RWPE2 (cell line): Measurements from ENCODE around the gene CBLC.
A peak's percentile ranks its signal among the peaks of the same experiment; 100 is the strongest.
"Not testable (repeated sequence)": the region's sequence is repeated elsewhere in the genome, so short reads cannot be mapped to it uniquely, and the experiment has no call there.

Experiments used
- ATAC-seq: fragments of 200-7000 bp; cut with Tn5 transposase; 3 replicates; pipeline ENCODE4 v1.9.1; 2021; ENCODE audit warnings: low read depth
- DNase-seq: peaks from one replicate; pipeline ENCODE4 v3.0.0-alpha.2; 2020; ENCODE audit warnings: low spot score
- H3K27ac ChIP-seq: fragments of 450-650 bp; 2 replicates; pipeline ENCODE4 v1.5.1; 2017; ENCODE audit warnings: mild to moderate bottlenecking; ENCODE audit not compliant: poor library complexity, severe bottlenecking
- H3K27me3 ChIP-seq: fragments of 250-450 bp; sonication (Bioruptor Pico); 2 replicates; pipeline ENCODE4 v1.5.1; 2021; ENCODE audit warnings: mild to moderate bottlenecking, moderate library complexity; ENCODE audit not compliant: insufficient read depth, poor library complexity, severe bottlenecking
- H3K36me3 ChIP-seq: fragments of 250-450 bp; sonication (Bioruptor Pico); 2 replicates; pipeline ENCODE4 v1.5.1; 2020; ENCODE audit warnings: low read depth, mild to moderate bottlenecking, moderate library complexity
- H3K4me1 ChIP-seq: fragments of 250-450 bp; sonication (Bioruptor Pico); 2 replicates; pipeline ENCODE4 v1.5.1; 2021; ENCODE audit warnings: mild to moderate bottlenecking, moderate library complexity; ENCODE audit not compliant: insufficient read depth, poor library complexity, severe bottlenecking
- H3K4me3 ChIP-seq: fragments of 250-450 bp; sonication (Bioruptor Pico); 2 replicates; pipeline ENCODE4 v1.5.1; 2021; ENCODE audit warnings: mild to moderate bottlenecking, moderate library complexity; ENCODE audit not compliant: severe bottlenecking
- H3K9me3 ChIP-seq: fragments of 250-450 bp; sonication (Bioruptor Pico); 2 replicates; pipeline ENCODE4 v1.5.1; 2021; ENCODE audit warnings: mild to moderate bottlenecking, moderate library complexity; ENCODE audit not compliant: severe bottlenecking
- CTCF ChIP-seq: fragments of 450-650 bp; IDR thresholded peaks from one replicate; pipeline ENCODE4 v1.5.1; 2017; ENCODE audit warnings: mild to moderate bottlenecking, moderate library complexity; ENCODE audit not compliant: poor library complexity, severe bottlenecking

Gene CBLC

GRCh38 chr19:44779150-44779549 lies 1.5 kb downstream of the CBLC start:
- peak overlapping the region; percentile 33 for H3K27ac ChIP-seq
- peaks cover 26% of the 10 kb centered on the region for H3K4me1 ChIP-seq
- no peaks in the 10 kb centered on the region for H3K9me3 ChIP-seq
- ATAC-seq (no peak), DNase-seq (no peak)
- TF ChIP-seq CTCF = no peak
- no peak overlapping the region for H3K4me3 ChIP-seq
- no peaks in the 10 kb centered on the region for H3K27me3 ChIP-seq
- peaks cover 22% of the 10 kb centered on the region for H3K36me3 ChIP-seq

- H3K36me3 ChIP-seq = peaks cover 47% of the 10 kb centered on the region
- H3K27ac ChIP-seq, H3K9me3 ChIP-seq, H3K4me1 ChIP-seq, DNase-seq, H3K27me3 ChIP-seq, ATAC-seq, H3K4me3 ChIP-seq: not testable (repeated sequence)
Observed at GRCh38 chr19:44781694-44782093, 4.0 kb downstream of the CBLC start.

GRCh38 chr19:44782729-44783128 lies 5.0 kb downstream of the CBLC start:
- no peak overlapping the region for H3K4me3 ChIP-seq
- peaks cover 58% of the 10 kb centered on the region for H3K36me3 ChIP-seq
- peak overlapping the region; percentile 10 for H3K27ac ChIP-seq
- no peak for ATAC-seq
- DNase-seq = no peak
- no peaks in the 10 kb centered on the region for H3K4me1 ChIP-seq
- no peak for TF ChIP-seq CTCF
- no peaks in the 10 kb centered on the region for H3K9me3 ChIP-seq
- H3K27me3 ChIP-seq = no peaks in the 10 kb centered on the region

- DNase-seq = no peak
- Histone ChIP-seq H3K4me3 (no peak overlapping the region), H3K27me3 (no peaks in the 10 kb centered on the region), H3K27ac (no peak overlapping the region), H3K9me3 (no peaks in the 10 kb centered on the region), H3K36me3 (peaks cover 66% of the 10 kb centered on the region), H3K4me1 (no peaks in the 10 kb centered on the region)
- no peak for TF ChIP-seq CTCF
- ATAC-seq = no peak
Observed at GRCh38 chr19:44783545-44783944, 5.9 kb downstream of the CBLC start.

DNA sequence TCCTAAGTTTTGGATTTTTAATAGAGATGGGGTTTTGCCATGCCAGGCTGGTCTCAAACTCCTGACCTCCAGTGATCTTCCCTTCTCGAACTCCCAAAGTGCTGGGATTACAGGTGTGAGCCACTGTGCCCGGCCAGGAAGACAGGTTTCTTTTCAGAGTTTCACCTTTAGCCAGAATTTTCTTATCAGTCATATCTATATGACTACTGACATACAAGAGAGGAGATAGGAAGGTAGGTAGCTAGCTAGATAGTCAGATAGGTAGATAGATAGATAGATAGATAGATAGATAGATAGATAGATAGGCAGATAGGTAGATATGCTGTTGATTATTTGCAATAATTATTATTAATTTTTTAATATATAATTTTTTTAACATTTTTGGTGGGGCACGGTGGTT lies 7.6 kb downstream of the CBLC start:
- H3K27ac ChIP-seq = no peak overlapping the region

More for the DNA sequence above, 7.6 kb downstream of the CBLC start:
- Histone ChIP-seq H3K9me3 (no peaks in the 10 kb centered on the region), H3K4me1 (no peaks in the 10 kb centered on the region), H3K4me3 (no peak overlapping the region), H3K27me3 (no peaks in the 10 kb centered on the region), H3K36me3 (peaks cover 79% of the 10 kb centered on the region)
- TF ChIP-seq CTCF = no peak
- ATAC-seq = no peak
- no peak for DNase-seq
